ENCODE measurements around the gene EXOC3L4.

GRCh38 chr14:103118663-103119404, 24.3 kb downstream of the EXOC3L4 start:
- no peak for TF ChIP-seq EZH2 (IDR thresholded peaks at IDR 0.05; ENCODE audit: insufficient read depth, poor library complexity, severe bottlenecking)
- no peak for TF ChIP-seq EZH2phosphoT487 (IDR thresholded peaks at IDR 0.05; ENCODE audit: insufficient read depth, low read depth)

All from GM23248 (cell line).